Tibial nerve (tissue), 3 donors: Measurements from ENCODE around the gene IQSEC3.

Experiments
- CTCF ChIP-seq, 5 experiments: fragments of 200-600 bp in 3 of 5; fragments of 450-650 bp in 2 of 5; sonication (generic) in 3 of 5; IDR thresholded peaks; one replicate each; pipeline ENCODE4 v1.5.1; 2016 to 2019; ENCODE audit warnings: antibody characterized with exemption in 5 of 5, mild to moderate bottlenecking in 3 of 5, moderate library complexity in 2 of 5
- POLR2A ChIP-seq, 2 donors: fragments of 450-650 bp; IDR thresholded peaks; one replicate each; pipeline ENCODE4 v1.6.1; 2017; ENCODE audit warnings: antibody characterized with exemption in 2 of 2, mild to moderate bottlenecking in 2 of 2, moderate library complexity in 2 of 2

GRCh38 chr12:207804-208203, 141.2 kb downstream of the IQSEC3 start:
- TF ChIP-seq CTCF (IDR thresholded peaks at IDR 0.05): no peak
- no peak for TF ChIP-seq POLR2A (IDR thresholded peaks at IDR 0.05)
